Choroid plexus epithelial cell (primary cell): ENCODE data around the gene ASB3.

Experiments
- DNase-seq: peaks from one replicate; pipeline ENCODE4 v3.0.0-alpha.2; 2010; ENCODE audit warnings: low read depth
- H3K4me3 ChIP-seq: 2 replicates; pipeline ENCODE4 v1.5.1; 2011; ENCODE audit warnings: low read depth, mild to moderate bottlenecking, control low read depth, low read length, moderate library complexity
- TF ChIP-seq, protein P1 (sequence below): conservative IDR thresholded peaks from 2 replicates; pipeline ENCODE4 v1.5.1; 2011; ENCODE audit warnings: low read depth, mild to moderate bottlenecking, control low read depth, inconsistent platforms, low read length, moderate library complexity

ASB3 gene

DNA sequence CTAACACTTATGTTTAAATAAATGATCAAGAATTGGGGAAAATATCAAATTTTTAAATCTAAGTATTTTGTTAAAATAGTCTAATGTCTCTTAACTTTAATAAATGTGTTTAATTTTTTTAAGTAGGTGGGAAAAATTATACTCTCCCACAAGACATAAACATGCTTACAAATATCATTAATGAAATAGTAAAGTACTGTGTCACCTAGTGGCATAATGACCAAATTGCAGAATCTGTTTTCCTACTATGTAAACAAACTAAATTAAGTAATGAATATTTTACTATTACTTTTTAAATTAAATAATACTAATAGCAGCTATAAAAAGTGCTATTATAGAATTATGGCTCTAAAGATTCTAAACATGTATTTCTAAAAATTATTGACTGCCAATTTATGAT is 71.2 kb downstream of the ASB3 start:
- no peak overlapping the region for H3K4me3 ChIP-seq
- TF ChIP-seq, protein P1, sequence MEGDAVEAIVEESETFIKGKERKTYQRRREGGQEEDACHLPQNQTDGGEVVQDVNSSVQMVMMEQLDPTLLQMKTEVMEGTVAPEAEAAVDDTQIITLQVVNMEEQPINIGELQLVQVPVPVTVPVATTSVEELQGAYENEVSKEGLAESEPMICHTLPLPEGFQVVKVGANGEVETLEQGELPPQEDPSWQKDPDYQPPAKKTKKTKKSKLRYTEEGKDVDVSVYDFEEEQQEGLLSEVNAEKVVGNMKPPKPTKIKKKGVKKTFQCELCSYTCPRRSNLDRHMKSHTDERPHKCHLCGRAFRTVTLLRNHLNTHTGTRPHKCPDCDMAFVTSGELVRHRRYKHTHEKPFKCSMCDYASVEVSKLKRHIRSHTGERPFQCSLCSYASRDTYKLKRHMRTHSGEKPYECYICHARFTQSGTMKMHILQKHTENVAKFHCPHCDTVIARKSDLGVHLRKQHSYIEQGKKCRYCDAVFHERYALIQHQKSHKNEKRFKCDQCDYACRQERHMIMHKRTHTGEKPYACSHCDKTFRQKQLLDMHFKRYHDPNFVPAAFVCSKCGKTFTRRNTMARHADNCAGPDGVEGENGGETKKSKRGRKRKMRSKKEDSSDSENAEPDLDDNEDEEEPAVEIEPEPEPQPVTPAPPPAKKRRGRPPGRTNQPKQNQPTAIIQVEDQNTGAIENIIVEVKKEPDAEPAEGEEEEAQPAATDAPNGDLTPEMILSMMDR = peak; percentile 53
- peak; percentile 36 for DNase-seq

DNA sequence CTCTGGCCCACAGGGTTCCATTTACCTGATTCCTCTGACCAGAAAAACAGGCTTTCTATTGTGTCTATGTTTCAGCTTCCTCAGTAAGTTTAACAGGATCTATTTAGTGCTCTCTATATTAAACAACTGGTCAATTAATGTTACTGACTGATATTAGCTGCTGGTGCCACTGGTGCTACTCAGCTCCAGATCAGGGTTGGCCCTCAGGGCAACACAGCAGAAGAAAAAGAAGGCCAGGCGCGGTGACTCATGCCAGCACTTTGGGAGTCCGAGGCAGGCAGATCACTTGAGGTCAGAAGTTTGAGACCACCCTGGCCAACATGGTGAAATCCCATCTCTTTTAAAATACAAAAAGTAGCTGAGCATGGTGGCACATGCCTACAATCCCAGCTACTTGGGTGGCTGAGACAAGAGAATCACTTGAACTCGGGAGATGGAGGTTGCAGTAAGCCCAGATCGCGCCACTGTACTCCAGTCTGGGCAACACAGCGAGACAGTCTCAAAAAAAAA is 75.4 kb downstream of the ASB3 start:
- TF ChIP-seq, protein P1 = no peak
- DNase-seq = no peak
- H3K4me3 ChIP-seq = no peak overlapping the region

DNA sequence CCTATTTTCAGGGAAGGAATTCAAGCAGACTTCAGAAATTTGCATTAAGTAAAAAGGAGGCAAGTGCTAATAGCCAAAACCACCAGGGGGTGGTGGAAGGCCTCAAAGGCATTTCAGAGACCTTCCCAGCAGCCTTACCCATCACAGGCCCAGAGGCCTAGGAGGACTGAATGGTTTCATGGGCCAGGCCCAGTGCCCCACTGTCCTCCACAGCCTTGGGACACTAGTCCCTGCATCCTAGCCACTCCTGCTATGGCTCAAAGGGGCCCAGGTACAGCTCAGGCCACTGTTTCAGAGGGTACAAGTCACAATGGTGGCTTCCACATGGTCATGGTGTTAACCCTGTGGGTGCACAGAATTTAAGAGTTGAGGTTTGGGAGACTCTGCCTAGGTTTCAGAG is 77.8 kb downstream of the ASB3 start:
- DNase-seq = no peak
- TF ChIP-seq, protein P1 = no peak
- H3K4me3 ChIP-seq = no peak overlapping the region

DNA sequence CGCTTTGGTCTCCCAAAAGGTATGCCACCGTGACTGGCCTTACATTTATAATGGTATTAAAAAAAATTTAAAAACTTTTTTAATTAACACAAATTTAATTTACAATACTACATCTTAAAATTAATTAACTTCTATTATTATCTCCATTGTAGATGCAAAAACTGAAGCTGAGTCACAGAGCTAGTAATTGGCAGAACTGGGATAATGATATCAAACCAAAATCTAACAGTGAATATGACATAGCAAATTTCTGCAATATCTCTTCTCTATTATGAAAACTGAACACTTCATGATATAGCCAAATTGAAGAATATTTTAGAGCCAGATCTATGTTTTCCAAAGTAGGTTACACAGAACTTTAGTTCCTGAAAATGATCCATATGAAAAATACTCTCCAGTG is 85.5 kb downstream of the ASB3 start:
- DNase-seq = no peak
- no peak overlapping the region for H3K4me3 ChIP-seq
- TF ChIP-seq, protein P1 = no peak

DNA sequence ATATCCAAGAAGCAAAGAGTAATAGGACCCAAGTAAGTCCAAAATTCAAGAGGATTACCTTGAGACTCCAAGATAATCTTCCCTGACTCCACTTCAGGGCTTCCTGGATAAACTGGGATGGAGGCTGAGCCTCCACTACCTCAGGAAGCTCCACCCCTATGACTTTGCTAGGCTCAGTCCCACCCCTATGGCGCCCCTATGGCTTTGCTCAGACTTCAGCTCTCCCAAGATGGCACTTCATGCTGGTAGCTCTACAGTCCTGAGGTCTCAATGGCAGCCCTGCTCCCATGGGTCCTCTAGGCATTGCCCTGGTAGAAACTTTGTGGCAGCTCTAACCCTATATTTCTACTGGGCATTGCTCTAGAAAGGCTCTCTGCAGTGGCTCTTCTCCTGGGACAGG is 89.1 kb downstream of the ASB3 start:
- TF ChIP-seq, protein P1 = no peak
- DNase-seq = no peak
- no peak overlapping the region for H3K4me3 ChIP-seq

DNA sequence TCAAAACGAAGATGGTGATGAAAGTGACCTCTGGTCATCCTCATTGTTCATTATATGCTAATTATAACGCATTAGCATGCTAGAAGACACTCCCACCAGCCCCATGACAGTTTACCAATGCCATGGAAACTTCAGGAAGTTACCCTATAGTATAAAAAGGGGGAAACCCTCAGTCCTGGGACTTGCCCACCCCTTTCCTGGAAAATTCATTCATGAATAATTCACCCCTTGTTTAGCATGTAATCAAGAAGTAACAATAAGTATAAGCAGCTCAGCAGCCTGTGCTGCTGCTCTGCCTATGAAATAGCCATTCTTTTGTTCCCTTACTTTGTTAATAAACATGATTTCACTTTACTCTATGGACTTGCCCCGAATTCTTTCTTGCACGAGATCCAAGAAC is 89.7 kb downstream of the ASB3 start:
- no peak for DNase-seq
- TF ChIP-seq, protein P1 = no peak

DNA sequence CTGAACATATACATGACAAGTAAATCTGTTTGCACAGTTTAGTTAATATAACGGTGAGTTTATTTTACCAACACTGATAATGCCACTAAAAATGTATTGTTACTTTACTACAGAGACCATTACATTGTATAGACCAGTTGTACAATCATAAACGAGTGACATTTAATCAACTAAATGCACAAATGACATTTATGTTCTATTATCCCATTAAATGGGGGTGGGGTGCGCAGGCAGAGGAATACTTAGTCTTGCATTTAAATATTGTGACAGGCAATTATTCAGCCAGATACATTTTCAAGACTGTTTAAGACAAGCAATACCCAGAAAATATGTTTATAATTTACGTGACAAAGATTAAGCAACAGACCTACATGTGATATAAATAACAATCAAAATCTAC is 91.2 kb downstream of the ASB3 start:
- no peak overlapping the region for H3K4me3 ChIP-seq
- no peak for DNase-seq
- TF ChIP-seq, protein P1 = no peak

More for the DNA sequence above, 89.7 kb downstream of the ASB3 start:
- H3K4me3 ChIP-seq = no peak overlapping the region
